ENCODE measurements around the gene SLC24A3. TPM values are rescaled to one million over a fixed set of nuclear protein-coding genes. Genes with fewer than 3 reads are reported as not detected.

SLC24A3 gene
- polyA plus RNA-seq, 1 donor (not counting 4 experiments of a cell fraction or from before 2014, with no cell fraction given), result 0.17 TPM

DNA sequence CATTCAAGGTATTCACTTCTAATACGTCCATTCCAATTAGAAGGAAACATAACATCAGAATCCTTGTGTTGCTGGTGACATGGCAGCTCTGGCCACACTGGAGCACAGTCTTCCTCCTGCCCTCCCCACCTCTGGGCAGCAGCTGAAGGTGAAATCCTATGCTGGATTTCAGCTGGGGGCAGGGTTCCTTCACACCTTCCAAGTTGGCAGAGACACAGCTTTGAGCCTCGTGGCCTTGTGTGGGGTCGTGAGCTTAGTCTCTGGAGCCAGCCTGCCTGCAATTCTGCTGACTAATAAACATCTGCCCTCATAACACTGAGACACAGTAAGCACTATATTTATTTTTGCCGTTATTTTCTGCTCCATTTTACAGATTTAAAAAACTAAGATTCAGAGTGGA, 326.7 kb downstream of the SLC24A3 start:
- no peaks in the 10 kb centered on the region for H3K36me3 ChIP-seq (ENCODE audit: control insufficient read depth in 2 of 2, extremely low read depth in 1 of 2, insufficient read depth in 2 of 2, low read length in 2 of 2)
- no peaks in the 10 kb centered on the region for H4K20me1 ChIP-seq (ENCODE audit: control insufficient read depth, extremely low read depth, insufficient read depth, low read length)
- no peaks in the 10 kb centered on the region for H3K4me1 ChIP-seq (ENCODE audit: control insufficient read depth, extremely low read depth, insufficient read depth, low read length)
- TF ChIP-seq EZH2 (IDR thresholded peaks at IDR 0.05; ENCODE audit: low read length), result no peak
- TF ChIP-seq, protein P1, sequence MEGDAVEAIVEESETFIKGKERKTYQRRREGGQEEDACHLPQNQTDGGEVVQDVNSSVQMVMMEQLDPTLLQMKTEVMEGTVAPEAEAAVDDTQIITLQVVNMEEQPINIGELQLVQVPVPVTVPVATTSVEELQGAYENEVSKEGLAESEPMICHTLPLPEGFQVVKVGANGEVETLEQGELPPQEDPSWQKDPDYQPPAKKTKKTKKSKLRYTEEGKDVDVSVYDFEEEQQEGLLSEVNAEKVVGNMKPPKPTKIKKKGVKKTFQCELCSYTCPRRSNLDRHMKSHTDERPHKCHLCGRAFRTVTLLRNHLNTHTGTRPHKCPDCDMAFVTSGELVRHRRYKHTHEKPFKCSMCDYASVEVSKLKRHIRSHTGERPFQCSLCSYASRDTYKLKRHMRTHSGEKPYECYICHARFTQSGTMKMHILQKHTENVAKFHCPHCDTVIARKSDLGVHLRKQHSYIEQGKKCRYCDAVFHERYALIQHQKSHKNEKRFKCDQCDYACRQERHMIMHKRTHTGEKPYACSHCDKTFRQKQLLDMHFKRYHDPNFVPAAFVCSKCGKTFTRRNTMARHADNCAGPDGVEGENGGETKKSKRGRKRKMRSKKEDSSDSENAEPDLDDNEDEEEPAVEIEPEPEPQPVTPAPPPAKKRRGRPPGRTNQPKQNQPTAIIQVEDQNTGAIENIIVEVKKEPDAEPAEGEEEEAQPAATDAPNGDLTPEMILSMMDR (optimal IDR thresholded peaks at IDR 0.05 in 1 of 3, IDR thresholded peaks at IDR 0.05 in 1 of 3, conservative IDR thresholded peaks at IDR 0.05 in 1 of 3; ENCODE audit: extremely low read depth in 1 of 3, insufficient read depth in 2 of 3, low read length in 3 of 3), result no peak
- H3K9ac ChIP-seq (ENCODE audit: control insufficient read depth, extremely low read depth, insufficient read depth, low read length), result no peak overlapping the region
- H3K27ac ChIP-seq (ENCODE audit: control insufficient read depth, insufficient read depth, low read length), result no peak overlapping the region
- H3K9me3 ChIP-seq (ENCODE audit: control insufficient read depth, low read depth, low read length), result no peaks in the 10 kb centered on the region
- no peak overlapping the region for H3K4me3 ChIP-seq (ENCODE audit: control insufficient read depth in 2 of 3, extremely low read depth in 1 of 3, insufficient read depth in 2 of 3, low read depth in 1 of 3, low read length in 3 of 3)
- no peaks in the 10 kb centered on the region for H3K9me1 ChIP-seq (ENCODE audit: control insufficient read depth, extremely low read depth, insufficient read depth, low read length)
- no peak overlapping the region for H3K4me2 ChIP-seq (ENCODE audit: control insufficient read depth, extremely low read depth, insufficient read depth, low read depth, low read length)
- no peak for DNase-seq (ENCODE audit: low read depth, low spot score)
- FAIRE-seq, result no peak
- no peaks in the 10 kb centered on the region for H3K27me3 ChIP-seq (ENCODE audit: control insufficient read depth, extremely low read depth, insufficient read depth, low read length)
- dilution Hi-C loops (cut with MboI; ENCODE audit: extremely low pct_ligation_motif_present, low sequenced_read_pairs), result no loop called here
- H3K79me2 ChIP-seq (ENCODE audit: control insufficient read depth, insufficient read depth, low read length), result no peaks in the 10 kb centered on the region
- H2AFZ ChIP-seq (ENCODE audit: control insufficient read depth, low read length), result no peak overlapping the region

DNA sequence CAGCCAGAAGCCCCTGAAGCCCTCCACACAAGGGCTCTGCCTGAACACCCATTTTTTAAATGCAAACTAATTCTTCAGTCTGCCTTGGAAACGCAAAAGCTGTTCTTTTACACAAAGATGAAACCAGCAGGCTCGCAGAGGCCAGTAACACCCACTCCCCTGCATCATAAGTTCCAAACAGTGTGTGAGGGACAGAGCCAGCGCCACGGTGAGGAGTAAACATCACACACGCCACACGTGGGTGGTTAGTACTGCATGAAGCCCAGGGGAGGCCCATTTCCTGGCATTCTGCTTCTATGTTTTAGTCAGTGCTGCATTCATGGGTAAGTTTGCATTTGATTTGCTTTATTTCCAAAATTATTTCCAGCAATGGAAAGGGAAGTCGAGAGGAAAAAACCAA, 327.9 kb downstream of the SLC24A3 start:
- TF ChIP-seq, protein P1 (optimal IDR thresholded peaks at IDR 0.05 in 1 of 3, IDR thresholded peaks at IDR 0.05 in 1 of 3, conservative IDR thresholded peaks at IDR 0.05 in 1 of 3; ENCODE audit: extremely low read depth in 1 of 3, insufficient read depth in 2 of 3, low read length in 3 of 3), result no peak
- TF ChIP-seq EZH2 (IDR thresholded peaks at IDR 0.05; ENCODE audit: low read length), result no peak
- Histone ChIP-seq H3K4me3 (ENCODE audit: control insufficient read depth in 2 of 3, extremely low read depth in 1 of 3, insufficient read depth in 2 of 3, low read depth in 1 of 3, low read length in 3 of 3) (no peak overlapping the region), H3K9ac (ENCODE audit: control insufficient read depth, extremely low read depth, insufficient read depth, low read length) (no peak overlapping the region), H3K9me3 (ENCODE audit: control insufficient read depth, low read depth, low read length) (no peaks in the 10 kb centered on the region), H3K27me3 (ENCODE audit: control insufficient read depth, extremely low read depth, insufficient read depth, low read length) (no peaks in the 10 kb centered on the region), H3K4me2 (ENCODE audit: control insufficient read depth, extremely low read depth, insufficient read depth, low read depth, low read length) (no peak overlapping the region), H3K36me3 (ENCODE audit: control insufficient read depth in 2 of 2, extremely low read depth in 1 of 2, insufficient read depth in 2 of 2, low read length in 2 of 2) (no peaks in the 10 kb centered on the region), H3K9me1 (ENCODE audit: control insufficient read depth, extremely low read depth, insufficient read depth, low read length) (no peaks in the 10 kb centered on the region), H3K27ac (ENCODE audit: control insufficient read depth, insufficient read depth, low read length) (no peak overlapping the region), H3K4me1 (ENCODE audit: control insufficient read depth, extremely low read depth, insufficient read depth, low read length) (no peaks in the 10 kb centered on the region), H4K20me1 (ENCODE audit: control insufficient read depth, extremely low read depth, insufficient read depth, low read length) (no peaks in the 10 kb centered on the region), H2AFZ (ENCODE audit: control insufficient read depth, low read length) (no peak overlapping the region), H3K79me2 (ENCODE audit: control insufficient read depth, insufficient read depth, low read length) (no peaks in the 10 kb centered on the region)
- DNase-seq (ENCODE audit: low read depth, low spot score), result no peak
- FAIRE-seq, result no peak
- dilution Hi-C loops (cut with MboI; ENCODE audit: extremely low pct_ligation_motif_present, low sequenced_read_pairs), result no loop called here
